ENCODE data around the gene MT3. TPM values are rescaled to one million over a fixed set of nuclear protein-coding genes. Genes with fewer than 3 reads are reported as not detected.
"Not testable (repeated sequence)": the region's sequence is repeated elsewhere in the genome, so short reads cannot be mapped to it uniquely, and the experiment has no call there.

The MT3 gene
- total RNA-seq, 1 donor from 2014 or later: 7.9 TPM

GRCh38 chr16:56560447-56560846 lies 28.9 kb upstream of the MT3 start:
- Mint-ChIP-seq H3K27me3 (ENCODE audit: low read depth) (peaks cover 30% of the 10 kb centered on the region), H3K4me3 (ENCODE audit: low read depth) (no peak overlapping the region), H3K9me3 (no peaks in the 10 kb centered on the region), H3K36me3 (ENCODE audit: low read depth) (no peaks in the 10 kb centered on the region), H3K27ac (no peak overlapping the region), H3K4me1 (ENCODE audit: low read depth) (no peaks in the 10 kb centered on the region)
- intact Hi-C loops (cut with micrococcal nuclease): no loop called here
- no peak for DNase-seq (ENCODE audit: low spot score)

GRCh38 chr16:56561126-56561525 lies 28.2 kb upstream of the MT3 start:
- H3K4me1 Mint-ChIP-seq (ENCODE audit: low read depth): no peaks in the 10 kb centered on the region
- intact Hi-C loops (cut with micrococcal nuclease): no loop called here
- H3K36me3 Mint-ChIP-seq (ENCODE audit: low read depth): no peaks in the 10 kb centered on the region
- H3K27ac Mint-ChIP-seq: no peak overlapping the region
- no peaks in the 10 kb centered on the region for H3K9me3 Mint-ChIP-seq
- H3K27me3 Mint-ChIP-seq (ENCODE audit: low read depth): peaks cover 32% of the 10 kb centered on the region
- no peak for DNase-seq (ENCODE audit: low spot score)
- no peak overlapping the region for H3K4me3 Mint-ChIP-seq (ENCODE audit: low read depth)

- H3K4me3 Mint-ChIP-seq (ENCODE audit: low read depth): no peak within 1 kb of the TSS
- peaks cover 2% of the 10 kb centered on the region for H3K4me1 Mint-ChIP-seq (ENCODE audit: low read depth)
- intact Hi-C loops (cut with micrococcal nuclease): no loop called here
- no peaks in the 10 kb centered on the region for H3K9me3 Mint-ChIP-seq
- no peaks in the 10 kb centered on the region for H3K36me3 Mint-ChIP-seq (ENCODE audit: low read depth)
- H3K27ac Mint-ChIP-seq: no peak within 1 kb of the TSS
- no peak for DNase-seq (ENCODE audit: low spot score)
- peaks cover 19% of the 10 kb centered on the region for H3K27me3 Mint-ChIP-seq (ENCODE audit: low read depth)
These were observed 24.4 kb upstream of the MT3 start, which contains the start of gene MT4 for GRCh38 chr16:56564793-56565477. TSS of gene MT4 (plus strand) at chr16:56565073. CDS start at chr16:56565129, 56 bp downstream.

- Mint-ChIP-seq H3K4me1 (ENCODE audit: low read depth) (peaks cover 2% of the 10 kb centered on the region), H3K27ac (no peak overlapping the region), H3K4me3 (ENCODE audit: low read depth) (no peak overlapping the region), H3K9me3 (peaks cover 1% of the 10 kb centered on the region), H3K27me3 (ENCODE audit: low read depth) (peaks cover 8% of the 10 kb centered on the region), H3K36me3 (ENCODE audit: low read depth) (no peaks in the 10 kb centered on the region)
- intact Hi-C loops (cut with micrococcal nuclease): no loop called here
- no peak for DNase-seq (ENCODE audit: low spot score)
These were observed 19.4 kb upstream of the MT3 start for GRCh38 chr16:56569971-56570370.

- Mint-ChIP-seq H3K4me1 (ENCODE audit: low read depth) (no peaks in the 10 kb centered on the region), H3K9me3 (peaks cover 5% of the 10 kb centered on the region), H3K4me3 (ENCODE audit: low read depth) (no peak overlapping the region), H3K27me3 (ENCODE audit: low read depth) (peaks cover 9% of the 10 kb centered on the region), H3K27ac (no peak overlapping the region), H3K36me3 (ENCODE audit: low read depth) (no peaks in the 10 kb centered on the region)
- no peak for DNase-seq (ENCODE audit: low spot score)
- intact Hi-C loops (cut with micrococcal nuclease): no loop called here
These were observed 17.8 kb upstream of the MT3 start for GRCh38 chr16:56571525-56571924.

GRCh38 chr16:56574625-56575024 lies 14.7 kb upstream of the MT3 start:
- Mint-ChIP-seq H3K36me3 (ENCODE audit: low read depth) (no peaks in the 10 kb centered on the region), H3K27ac (no peak overlapping the region), H3K9me3 (peaks cover 5% of the 10 kb centered on the region), H3K4me3 (ENCODE audit: low read depth) (no peak overlapping the region), H3K4me1 (ENCODE audit: low read depth) (peaks cover 8% of the 10 kb centered on the region), H3K27me3 (ENCODE audit: low read depth) (peaks cover 5% of the 10 kb centered on the region)
- intact Hi-C loops (cut with micrococcal nuclease): loop anchor here (5.0 kb wide), 1 partner anchor 53 kb away; the partner anchor contains the start of gene MT1E
- DNase-seq (ENCODE audit: low spot score): no peak

- intact Hi-C loops (cut with micrococcal nuclease): loop anchor here (1.0 to 5.0 kb wide), 3 partner anchors 24 to 126 kb away; partner anchors contain the start of gene MT1E
- Mint-ChIP-seq H3K4me3 (ENCODE audit: low read depth) (no peak overlapping the region), H3K27ac (no peak overlapping the region), H3K4me1 (ENCODE audit: low read depth) (peaks cover 8% of the 10 kb centered on the region), H3K27me3 (ENCODE audit: low read depth) (peaks cover 13% of the 10 kb centered on the region), H3K9me3 (peaks cover 5% of the 10 kb centered on the region), H3K36me3 (ENCODE audit: low read depth) (no peaks in the 10 kb centered on the region)
- peak; percentile 80 for DNase-seq (ENCODE audit: low spot score)
These were observed 12.6 kb upstream of the MT3 start for GRCh38 chr16:56576585-56577299.

GRCh38 chr16:56577300-56577625 lies 12.1 kb upstream of the MT3 start:
- Mint-ChIP-seq H3K36me3 (ENCODE audit: low read depth) (no peaks in the 10 kb centered on the region), H3K9me3 (peaks cover 5% of the 10 kb centered on the region), H3K4me1 (ENCODE audit: low read depth) (peaks cover 8% of the 10 kb centered on the region), H3K4me3 (ENCODE audit: low read depth) (no peak overlapping the region), H3K27ac (peak overlapping the region; percentile 46), H3K27me3 (ENCODE audit: low read depth) (peaks cover 13% of the 10 kb centered on the region)
- intact Hi-C loops (cut with micrococcal nuclease): loop anchor here (1.0 to 5.0 kb wide), 3 partner anchors 23 to 125 kb away; partner anchors contain the start of gene MT1E
- DNase-seq (ENCODE audit: low spot score): no peak

- H3K27me3 Mint-ChIP-seq (ENCODE audit: low read depth): peaks cover 19% of the 10 kb centered on the region
- intact Hi-C loops (cut with micrococcal nuclease): no loop called here
These were observed 8.8 kb upstream of the MT3 start for GRCh38 chr16:56580391-56581048.

GRCh38 chr16:56582911-56583310 lies 6.4 kb upstream of the MT3 start:
- H3K27ac Mint-ChIP-seq; H3K9me3 Mint-ChIP-seq; DNase-seq (ENCODE audit: low spot score); intact Hi-C loops (cut with micrococcal nuclease); H3K4me3 Mint-ChIP-seq (ENCODE audit: low read depth); H3K36me3 Mint-ChIP-seq (ENCODE audit: low read depth); H3K4me1 Mint-ChIP-seq (ENCODE audit: low read depth): not testable (repeated sequence)
- H3K27me3 Mint-ChIP-seq (ENCODE audit: low read depth): peaks cover 29% of the 10 kb centered on the region

More at GRCh38 chr16:56580391-56581048, 8.8 kb upstream of the MT3 start:
- H3K27ac Mint-ChIP-seq: no peak overlapping the region
- DNase-seq (ENCODE audit: low spot score): no peak
- H3K36me3 Mint-ChIP-seq (ENCODE audit: low read depth): no peaks in the 10 kb centered on the region
- no peak overlapping the region for H3K4me3 Mint-ChIP-seq (ENCODE audit: low read depth)
- no peaks in the 10 kb centered on the region for H3K9me3 Mint-ChIP-seq
- H3K4me1 Mint-ChIP-seq (ENCODE audit: low read depth): peaks cover 9% of the 10 kb centered on the region

- Mint-ChIP-seq H3K4me3 (ENCODE audit: low read depth) (no peak overlapping the region), H3K9me3 (no peaks in the 10 kb centered on the region), H3K27ac (no peak overlapping the region), H3K4me1 (ENCODE audit: low read depth) (peaks cover 1% of the 10 kb centered on the region), H3K27me3 (ENCODE audit: low read depth) (peaks cover 33% of the 10 kb centered on the region), H3K36me3 (ENCODE audit: low read depth) (no peaks in the 10 kb centered on the region)
- DNase-seq (ENCODE audit: low spot score): no peak
- intact Hi-C loops (cut with micrococcal nuclease): no loop called here
These were observed 5.8 kb upstream of the MT3 start for GRCh38 chr16:56583351-56584168.

- intact Hi-C loops (cut with micrococcal nuclease): no loop called here
- peaks cover 37% of the 10 kb centered on the region for H3K27me3 Mint-ChIP-seq (ENCODE audit: low read depth)
- H3K27ac Mint-ChIP-seq: no peak overlapping the region
These were observed 5.1 kb upstream of the MT3 start for GRCh38 chr16:56584276-56584675.

More at GRCh38 chr16:56584276-56584675, 5.1 kb upstream of the MT3 start:
- no peaks in the 10 kb centered on the region for H3K36me3 Mint-ChIP-seq (ENCODE audit: low read depth)
- H3K4me1 Mint-ChIP-seq (ENCODE audit: low read depth): peaks cover 5% of the 10 kb centered on the region
- no peak overlapping the region for H3K4me3 Mint-ChIP-seq (ENCODE audit: low read depth)
- H3K9me3 Mint-ChIP-seq: no peaks in the 10 kb centered on the region
- no peak for DNase-seq (ENCODE audit: low spot score)
